NCI-H69 (cell line): Measurements from ENCODE around the gene EPHA3.

Source experiments
- DNase-seq: peaks from one replicate; lab custom pipeline; 2025; lab: John Stamatoyannopoulos, UW

The EPHA3 gene

DNA sequence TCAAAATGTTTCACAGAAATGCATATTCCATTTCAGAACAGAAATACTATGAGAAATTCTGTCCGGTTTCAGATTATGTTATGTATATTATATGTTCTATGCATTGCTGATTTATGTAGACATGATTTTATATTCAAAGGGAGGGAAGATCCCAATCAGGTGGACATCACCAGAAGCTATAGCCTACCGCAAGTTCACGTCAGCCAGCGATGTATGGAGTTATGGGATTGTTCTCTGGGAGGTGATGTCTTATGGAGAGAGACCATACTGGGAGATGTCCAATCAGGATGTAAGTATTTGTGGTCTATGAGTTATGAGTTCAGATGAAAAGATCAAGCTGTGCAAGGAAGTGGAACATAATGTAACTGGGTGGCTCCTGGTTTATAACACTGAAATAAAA lies 341.7 kb downstream of the EPHA3 start:
- DNase-seq, result no peak

DNA sequence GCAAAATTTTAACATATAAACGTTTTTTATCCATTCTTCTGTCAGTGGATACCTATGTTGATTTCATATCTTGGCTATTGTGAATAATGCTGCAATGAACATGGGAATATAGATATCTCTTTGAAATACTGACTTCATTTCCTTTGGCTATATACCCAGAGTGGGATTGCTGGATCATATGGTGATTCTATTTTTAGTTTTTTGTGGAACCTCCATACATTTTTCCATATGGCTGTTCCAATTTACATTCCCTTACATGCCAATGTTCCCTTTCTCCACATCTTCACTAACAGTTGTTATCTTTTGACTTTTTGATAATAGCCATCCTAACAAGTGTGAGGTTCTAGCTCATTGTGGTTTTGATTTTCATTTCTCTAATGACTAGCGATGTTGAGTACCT lies 344.6 kb downstream of the EPHA3 start:
- no peak for DNase-seq

DNA sequence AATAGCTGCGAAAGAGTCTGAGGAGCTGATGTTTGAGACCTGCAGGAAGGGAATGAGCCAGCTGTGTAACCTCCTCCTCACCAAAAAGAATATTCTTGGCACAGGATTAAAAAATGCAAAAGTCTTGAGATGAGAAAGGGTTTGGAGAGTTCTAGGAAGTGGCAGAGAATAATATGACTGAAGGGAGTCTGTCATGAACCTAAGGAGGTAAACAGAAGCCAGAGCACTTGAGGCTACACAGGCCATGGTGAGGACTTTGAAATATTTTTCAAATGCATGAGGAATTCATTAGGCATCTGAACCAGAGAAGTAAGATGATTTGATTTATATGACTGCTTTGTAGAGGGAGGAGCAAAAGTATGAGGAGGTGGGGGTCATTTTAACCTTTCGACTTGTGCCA lies 347.8 kb downstream of the EPHA3 start:
- no peak for DNase-seq

DNA sequence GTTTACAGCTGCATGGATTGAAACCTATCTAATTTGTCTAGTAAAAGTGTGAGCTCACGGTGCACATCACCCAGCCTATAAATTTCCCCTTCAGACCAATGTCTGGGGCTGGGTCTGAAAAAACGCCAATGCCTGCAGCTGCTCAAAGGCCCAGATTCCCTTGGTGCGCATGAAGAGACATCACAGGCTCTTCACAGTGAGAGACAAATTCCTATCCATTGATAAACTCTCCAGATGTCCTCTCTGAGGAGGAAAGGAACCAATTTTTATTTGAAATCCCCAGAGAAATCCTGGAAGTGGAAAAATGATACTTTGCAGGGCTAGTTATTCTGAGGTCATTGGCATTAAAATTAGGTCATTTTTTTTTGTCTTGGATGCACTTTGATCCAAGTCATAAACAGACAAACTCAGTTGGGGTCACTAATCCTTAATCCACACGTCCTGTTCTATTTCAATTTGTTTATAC lies 360.5 kb downstream of the EPHA3 start:
- DNase-seq, result no peak

DNA sequence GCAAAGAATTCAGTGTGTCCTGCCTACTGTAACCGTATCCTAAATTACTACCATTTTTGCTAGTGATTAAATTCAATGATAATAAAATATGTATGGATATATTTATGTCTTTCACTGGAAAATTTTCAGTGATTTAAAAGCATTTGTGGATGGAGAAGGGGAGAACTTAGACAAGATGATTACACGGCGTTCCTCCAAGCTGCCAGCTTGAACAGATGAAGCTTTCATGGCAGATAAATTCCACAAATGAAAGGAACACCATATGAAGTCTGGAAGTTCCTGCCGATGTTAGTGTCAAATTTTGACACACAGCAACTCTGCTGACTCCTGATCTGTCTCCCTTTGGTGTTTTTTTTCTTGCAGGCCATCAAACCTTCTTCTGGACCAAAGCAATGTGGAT lies 364.7 kb downstream of the EPHA3 start:
- DNase-seq, result no peak

DNA sequence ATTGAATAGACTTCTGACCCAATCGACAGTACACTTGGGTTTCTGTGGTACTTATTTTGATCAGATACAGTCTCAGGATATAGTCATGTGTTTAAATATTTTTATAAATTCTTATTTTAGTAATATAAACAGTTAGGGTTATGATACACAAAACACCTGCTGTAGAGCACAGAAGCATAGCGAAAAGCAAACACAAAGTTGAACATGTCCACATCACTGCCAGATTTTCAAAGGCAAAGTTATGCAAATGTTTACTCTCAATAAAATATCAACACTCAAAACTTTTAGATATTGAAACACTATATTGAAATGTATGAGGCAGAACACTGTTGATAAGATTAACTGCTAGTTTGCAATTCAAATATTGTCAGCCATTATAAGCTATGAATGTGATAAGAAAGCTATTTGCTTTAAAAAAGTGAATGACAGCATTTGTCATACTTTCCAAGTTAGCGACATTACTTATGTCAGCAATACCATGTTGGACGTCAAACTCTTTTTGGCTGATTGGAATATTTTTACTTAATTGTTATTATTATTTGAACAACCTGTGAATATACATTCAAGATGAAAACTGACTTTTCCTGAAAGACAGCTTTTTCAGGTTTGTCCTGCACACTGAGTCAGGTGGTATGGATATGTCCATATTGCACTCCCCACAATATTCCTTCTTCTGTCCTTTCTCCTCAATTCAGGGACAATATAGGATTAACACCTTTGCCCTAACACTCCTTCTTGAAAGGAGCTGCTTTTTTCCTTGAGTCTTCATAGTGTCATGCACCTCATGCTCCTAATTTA lies 367.1 kb downstream of the EPHA3 start:
- DNase-seq, result no peak

DNA sequence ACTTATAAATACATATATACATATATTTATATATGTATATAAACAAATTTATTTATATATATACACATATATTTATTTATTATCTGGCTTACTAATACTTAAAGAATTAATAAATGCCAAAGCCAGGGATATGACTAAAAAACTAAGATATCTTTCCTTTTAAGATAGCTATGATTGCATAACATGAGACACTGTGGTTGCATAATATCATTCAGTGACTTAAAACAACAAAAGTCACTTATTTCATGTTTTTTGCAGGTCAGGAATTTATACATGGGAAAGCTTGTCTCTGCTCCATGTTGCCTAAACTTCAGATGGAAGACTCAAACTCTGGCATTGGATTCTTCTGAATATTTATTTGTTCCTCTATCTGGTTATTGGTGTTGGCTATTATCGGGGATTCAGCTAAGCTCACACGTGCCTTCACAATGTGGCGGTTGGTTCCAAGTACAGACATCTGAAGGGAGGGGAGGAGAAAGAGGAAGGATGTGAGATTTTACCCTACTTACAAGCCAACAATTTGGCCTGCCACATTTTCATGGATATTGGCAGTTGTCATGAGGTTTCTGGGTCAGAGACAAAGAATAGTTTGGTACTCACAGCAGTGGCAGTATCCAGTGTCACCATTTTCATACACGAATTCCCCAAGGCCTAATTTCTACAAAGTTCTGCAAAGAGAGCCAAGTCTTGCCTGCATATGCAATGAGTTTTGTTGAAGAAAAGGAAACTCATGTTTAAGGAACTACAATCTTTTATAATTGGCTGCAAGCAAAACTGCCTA lies 381.6 kb downstream of the EPHA3 start:
- DNase-seq, result no peak

DNA sequence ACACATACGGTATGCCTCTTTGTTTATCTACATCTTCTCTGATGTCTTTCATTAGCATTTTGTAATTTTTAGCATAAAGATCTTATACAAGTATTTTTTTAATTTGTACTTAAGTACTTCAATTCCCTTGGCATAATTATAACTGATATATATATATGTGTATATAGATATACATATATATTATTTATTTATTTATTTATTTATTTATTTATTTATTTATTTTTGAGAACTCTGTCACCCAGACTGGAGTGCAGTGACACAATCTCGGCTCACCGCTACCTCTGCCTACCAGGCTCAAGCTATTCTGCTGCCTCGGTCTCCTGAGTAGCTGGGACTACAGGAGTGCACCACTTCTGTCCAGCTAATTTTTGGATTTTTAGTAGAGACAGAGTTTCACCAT lies 382.7 kb downstream of the EPHA3 start:
- no peak for DNase-seq

DNA sequence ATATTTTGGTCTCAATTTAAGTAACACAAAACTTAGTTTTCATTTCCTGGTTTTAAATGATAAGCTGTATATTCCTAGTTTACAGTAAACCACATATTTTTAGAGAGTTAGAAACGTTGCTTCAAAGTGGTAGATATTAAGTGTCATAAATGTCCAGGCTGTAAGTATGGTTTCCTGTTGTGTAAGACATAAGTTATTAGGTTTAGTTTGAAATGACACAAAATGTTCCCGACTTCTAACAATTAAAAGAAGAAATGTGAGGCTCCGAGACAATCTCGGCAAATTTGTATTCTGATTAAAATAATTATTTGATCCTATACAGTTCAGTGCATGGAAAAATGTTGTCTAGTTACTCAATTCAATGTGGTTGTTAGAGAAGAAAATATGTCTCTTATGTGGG lies 387.3 kb downstream of the EPHA3 start:
- DNase-seq, result no peak

DNA sequence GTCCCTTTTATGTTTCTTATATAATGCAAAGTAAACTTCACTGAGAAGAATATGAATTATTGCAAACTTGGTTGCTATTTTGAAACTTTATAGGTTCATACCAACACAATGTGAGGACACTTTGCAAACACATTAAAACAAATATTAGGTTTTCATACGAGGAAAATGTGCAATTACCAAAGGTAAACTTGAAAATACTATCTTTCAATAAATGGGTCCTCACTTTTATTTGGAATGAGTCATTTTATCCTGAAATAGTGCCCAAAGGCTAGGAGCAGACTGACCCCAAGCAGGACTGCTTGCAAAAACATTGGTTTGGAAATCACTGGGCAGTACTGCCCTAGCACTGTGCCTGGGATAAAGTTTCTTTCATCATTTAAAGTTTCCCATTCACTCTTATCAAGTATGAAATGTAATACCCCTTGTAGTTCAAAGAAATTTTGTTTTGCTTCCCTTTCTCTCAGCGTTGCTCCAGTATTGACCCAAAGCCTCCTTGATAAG lies 396.5 kb downstream of the EPHA3 start:
- no peak for DNase-seq

DNA sequence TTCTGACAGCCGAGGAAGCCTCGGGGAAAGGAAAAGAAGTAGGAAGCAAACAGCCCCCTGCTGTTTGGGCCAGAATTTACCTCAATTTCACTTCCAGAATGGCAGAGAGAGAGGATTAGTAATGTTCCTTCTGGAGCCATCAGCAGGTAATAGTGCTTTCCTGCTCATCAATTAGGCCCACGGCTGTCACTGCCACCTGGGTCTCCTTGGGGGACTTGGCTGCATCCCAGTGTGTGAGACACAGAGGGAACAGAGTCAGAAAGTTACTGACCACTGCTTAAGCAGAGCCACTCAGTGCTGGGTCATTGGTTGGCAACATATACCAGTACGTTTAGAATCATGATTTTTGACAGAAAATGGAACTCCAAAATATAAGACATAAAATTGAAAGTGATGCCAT lies 397.0 kb downstream of the EPHA3 start:
- DNase-seq, result peak; percentile 3

DNA sequence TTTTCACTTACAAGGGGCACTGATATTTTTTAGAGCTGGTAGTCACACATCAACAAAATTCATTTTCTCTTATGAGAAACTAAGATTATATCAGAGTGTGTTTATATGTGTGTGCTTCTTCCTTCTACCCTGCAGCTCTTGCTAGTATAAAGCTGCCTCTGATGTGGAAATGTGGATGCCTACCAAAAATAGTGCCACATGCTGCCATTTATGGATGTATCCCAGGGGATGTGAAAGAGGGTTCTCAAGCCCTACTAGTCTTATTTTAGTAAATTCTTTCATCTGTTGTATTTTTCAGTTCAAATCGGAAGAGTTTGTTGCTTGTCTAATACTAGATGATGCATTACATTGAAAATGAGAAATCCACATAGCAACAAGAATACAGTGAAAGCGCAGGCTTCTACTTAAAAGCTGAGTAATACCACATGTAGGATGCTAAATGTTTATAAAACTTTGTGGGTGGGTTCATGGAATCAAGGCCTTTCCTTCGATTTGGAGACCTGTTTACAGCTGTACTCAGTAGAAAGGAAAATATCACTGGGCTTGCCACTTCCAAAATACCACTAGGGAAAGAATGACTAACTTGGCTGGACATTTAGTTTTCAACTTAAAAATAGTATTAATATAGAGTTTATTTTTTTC lies 399.2 kb downstream of the EPHA3 start:
- no peak for DNase-seq

DNA sequence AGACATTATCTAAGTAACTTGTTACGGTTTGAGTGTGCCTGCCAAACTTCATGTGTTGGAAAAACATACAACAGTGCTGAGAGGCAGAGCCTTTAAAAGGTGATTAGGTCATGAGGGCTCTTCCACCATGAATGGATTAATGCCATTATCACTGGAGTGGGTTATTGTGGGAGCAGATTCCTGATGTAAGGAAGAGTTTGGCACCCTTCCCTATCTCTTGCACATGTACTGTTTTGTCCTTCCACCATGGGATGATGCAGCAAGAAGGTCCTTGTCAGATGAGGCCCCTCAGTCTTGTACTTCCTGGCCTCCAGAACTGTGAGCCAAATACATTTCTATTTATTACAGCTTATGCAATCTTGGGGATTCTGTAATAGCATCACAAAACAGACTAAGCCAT lies 413.9 kb downstream of the EPHA3 start:
- DNase-seq, result no peak

DNA sequence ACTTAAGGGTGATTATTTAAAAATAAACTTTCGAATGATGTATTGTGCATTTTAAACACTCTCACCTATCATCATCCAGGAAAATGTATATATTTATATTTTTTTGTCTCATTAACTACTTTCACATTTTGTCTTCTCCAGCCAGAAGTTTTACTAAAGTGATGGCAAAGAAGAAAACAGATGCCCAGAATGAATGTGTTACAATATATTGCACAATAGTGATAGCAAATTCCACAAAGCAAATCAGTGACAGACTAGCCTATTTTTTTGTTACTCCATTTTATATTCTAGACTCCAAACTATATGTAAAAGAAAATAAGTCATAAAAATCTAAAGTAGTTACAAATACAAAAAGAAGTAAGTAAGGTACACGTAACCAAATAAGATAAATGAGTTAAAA lies 414.7 kb downstream of the EPHA3 start:
- no peak for DNase-seq

DNA sequence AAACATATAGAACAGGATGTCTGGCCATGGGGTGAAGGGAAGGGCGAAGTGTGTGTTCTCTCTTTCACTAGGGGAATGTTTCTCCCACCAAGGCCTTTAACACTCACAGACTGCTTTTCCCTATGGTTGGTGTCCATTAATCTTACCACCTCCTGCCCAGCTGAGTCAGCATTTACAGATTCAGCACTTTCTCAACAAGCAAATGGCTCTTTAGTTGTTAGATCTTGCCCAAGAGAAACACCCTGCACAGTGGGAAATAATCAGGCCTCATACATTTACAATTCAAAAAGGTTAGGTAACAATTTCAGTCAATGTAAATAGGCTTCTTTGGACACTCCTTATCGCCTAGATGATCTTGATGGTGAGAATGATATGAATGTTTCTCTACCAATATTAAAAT lies 418.2 kb downstream of the EPHA3 start:
- no peak for DNase-seq

DNA sequence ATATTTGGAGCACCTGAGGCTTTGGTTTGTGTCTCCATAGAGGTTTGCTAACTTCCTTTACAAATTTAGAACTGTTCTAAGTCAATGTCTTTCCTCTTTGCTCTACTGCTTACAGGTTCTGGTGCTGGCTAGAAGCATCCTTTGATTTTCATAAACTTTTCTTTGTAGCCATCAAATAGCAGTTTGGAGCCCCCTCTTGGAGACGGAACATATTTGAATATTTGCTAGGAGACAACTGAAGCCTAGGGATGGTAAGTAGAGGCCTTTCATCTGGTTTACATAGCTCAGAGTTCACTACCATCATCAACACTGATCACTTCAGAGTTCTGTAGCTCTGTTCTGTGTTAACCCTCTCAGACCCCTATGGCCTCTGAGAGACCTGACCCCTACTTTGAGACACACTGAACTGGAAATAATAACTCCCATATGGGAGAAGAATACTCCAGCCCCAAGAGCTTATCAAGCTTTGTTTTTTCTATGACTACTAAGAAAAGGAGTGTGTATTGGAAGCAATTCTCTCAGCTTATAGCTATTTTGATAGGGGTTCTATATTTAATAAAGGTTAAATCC lies 420.4 kb downstream of the EPHA3 start:
- no peak for DNase-seq
